Loucy (cell line): ENCODE results near the gene ISOC1.

Experiments used
- H2AFZ ChIP-seq: fragments of 200-600 bp; sonication (generic); 2 replicates; pipeline ENCODE4 v1.6.0; 2016; ENCODE audit warnings: antibody characterized with exemption, mild to moderate bottlenecking, low read length, moderate library complexity
- H3F3A ChIP-seq: fragments of 200-600 bp; 2 replicates; pipeline ENCODE4 v1.6.0; 2016; ENCODE audit warnings: antibody characterized with exemption, low read depth, mild to moderate bottlenecking
- H3K27me3 ChIP-seq: fragments of 200-600 bp; sonication (generic); 2 replicates; pipeline ENCODE4 v1.6.1; 2014; ENCODE audit warnings: low read length, mild to moderate bottlenecking; ENCODE audit not compliant: insufficient read depth, poor library complexity, severe bottlenecking
- H3K36me3 ChIP-seq: fragments of 200-600 bp; sonication (generic); 2 replicates; pipeline ENCODE4 v1.6.1; 2016; ENCODE audit warnings: low read length; ENCODE audit not compliant: insufficient read depth
- H3K4me1 ChIP-seq: fragments of 200-600 bp; sonication (generic); 2 replicates; pipeline ENCODE4 v1.5.1; 2014; ENCODE audit warnings: low read length, mild to moderate bottlenecking; ENCODE audit not compliant: insufficient read depth, poor library complexity, severe bottlenecking
- H3K4me2 ChIP-seq: fragments of 200-600 bp; sonication (generic); 2 replicates; pipeline ENCODE4 v1.6.0; 2014; ENCODE audit warnings: antibody characterized with exemption, low read length, low read depth, mild to moderate bottlenecking; ENCODE audit not compliant: poor library complexity, severe bottlenecking
- H3K4me3 ChIP-seq: fragments of 200-600 bp; sonication (generic); 2 replicates; pipeline ENCODE4 v1.5.1; 2014; ENCODE audit warnings: low read length, mild to moderate bottlenecking, mixed read lengths; ENCODE audit not compliant: poor library complexity, severe bottlenecking
- H3K79me2 ChIP-seq: fragments of 200-600 bp; sonication (generic); 2 replicates; pipeline ENCODE4 v1.6.1; 2014; ENCODE audit warnings: low read length; ENCODE audit not compliant: insufficient read depth
- H3K9ac ChIP-seq: fragments of 200-600 bp; sonication (generic); 2 replicates; pipeline ENCODE4 v1.6.0; 2014; ENCODE audit warnings: mild to moderate bottlenecking, low read depth, low read length, moderate library complexity; ENCODE audit not compliant: poor library complexity, severe bottlenecking
- H3K9me2 ChIP-seq: fragments of 200-600 bp; sonication (generic); replicated peaks from 2 replicates; pipeline ENCODE4 v1.6.1; 2016; ENCODE audit warnings: low read depth, low read length, mixed read lengths
- H3K9me3 ChIP-seq: fragments of 200-600 bp; sonication (generic); 2 replicates; pipeline ENCODE4 v1.6.1; 2014; ENCODE audit warnings: mild to moderate bottlenecking, antibody characterized with exemption, low read length, low read depth; ENCODE audit not compliant: insufficient read depth
- H4K20me1 ChIP-seq: fragments of 200-600 bp; sonication (generic); 2 replicates; pipeline ENCODE4 v1.6.0; 2014; ENCODE audit warnings: antibody characterized with exemption, low read length, mild to moderate bottlenecking; ENCODE audit not compliant: insufficient read depth, poor library complexity, severe bottlenecking
- CTCF ChIP-seq: fragments of 200-600 bp; sonication (generic); conservative IDR thresholded peaks from 2 replicates; pipeline ENCODE4 v1.5.1; 2014; ENCODE audit warnings: mild to moderate bottlenecking, antibody characterized with exemption, low read length
- EZH2phosphoT487 ChIP-seq: fragments of 200-600 bp; IDR thresholded peaks from 2 replicates; pipeline ENCODE4 v1.6.1; 2018; ENCODE audit warnings: antibody characterized with exemption, mild to moderate bottlenecking, moderate library complexity, borderline replicate concordance

ISOC1 gene

GRCh38 chr5:129104915-129105455, 10.4 kb downstream of the ISOC1 start:
- Histone ChIP-seq H3K79me2 (peaks cover 1% of the 10 kb centered on the region), H3K36me3 (peaks cover 16% of the 10 kb centered on the region; the same call in 1 of the 2 replicates), H3K4me3 (no peak overlapping the region), H4K20me1 (no peaks in the 10 kb centered on the region), H3K9me3 (no peaks in the 10 kb centered on the region), H3K4me2 (no peak overlapping the region), H3K4me1 (no peaks in the 10 kb centered on the region), H3K9me2 (no peaks in the 10 kb centered on the region), H3K9ac (no peak overlapping the region), H2AFZ (no peak overlapping the region), H3K27me3 (no peaks in the 10 kb centered on the region), H3F3A (no peaks in the 10 kb centered on the region)
- TF ChIP-seq EZH2phosphoT487: no peak
- no peak for TF ChIP-seq CTCF

- Histone ChIP-seq H3K4me3 (no peak overlapping the region), H3K4me2 (no peak overlapping the region), H3K27me3 (no peaks in the 10 kb centered on the region), H3K9me2 (no peaks in the 10 kb centered on the region), H2AFZ (no peak overlapping the region), H3F3A (no peaks in the 10 kb centered on the region), H3K36me3 (peaks cover 20% of the 10 kb centered on the region; the same call in 1 of the 2 replicates), H4K20me1 (no peaks in the 10 kb centered on the region), H3K79me2 (no peaks in the 10 kb centered on the region), H3K9me3 (no peaks in the 10 kb centered on the region), H3K4me1 (no peaks in the 10 kb centered on the region), H3K9ac (no peak overlapping the region)
- TF ChIP-seq EZH2phosphoT487 (no peak), CTCF (no peak)
Measured at GRCh38 chr5:129107637-129108036, 13.1 kb downstream of the ISOC1 start.

GRCh38 chr5:129110742-129111141, 16.2 kb downstream of the ISOC1 start:
- no peak for TF ChIP-seq EZH2phosphoT487
- TF ChIP-seq CTCF: no peak
- H3K4me1 ChIP-seq: no peaks in the 10 kb centered on the region
- H3K9me2 ChIP-seq: no peaks in the 10 kb centered on the region
- H3K27me3 ChIP-seq: no peaks in the 10 kb centered on the region
- no peak overlapping the region for H3K4me3 ChIP-seq
- no peak overlapping the region for H3K4me2 ChIP-seq
- no peaks in the 10 kb centered on the region for H3K9me3 ChIP-seq
- peaks cover 23% of the 10 kb centered on the region; the same call in 1 of the 2 replicates for H3K36me3 ChIP-seq
- no peaks in the 10 kb centered on the region for H3F3A ChIP-seq
- H4K20me1 ChIP-seq: no peaks in the 10 kb centered on the region
- H2AFZ ChIP-seq: no peak overlapping the region
- H3K79me2 ChIP-seq: no peaks in the 10 kb centered on the region
- H3K9ac ChIP-seq: no peak overlapping the region
